ENCODE data around the gene SMS. TPM values are rescaled to one million over a fixed set of nuclear protein-coding genes. Genes with fewer than 3 reads are reported as not detected.

The SMS gene
- total and polyA plus RNA-seq, 2 of the 4 experiments (the other 2 are of a cell fraction): 176 to 230 TPM

DNA sequence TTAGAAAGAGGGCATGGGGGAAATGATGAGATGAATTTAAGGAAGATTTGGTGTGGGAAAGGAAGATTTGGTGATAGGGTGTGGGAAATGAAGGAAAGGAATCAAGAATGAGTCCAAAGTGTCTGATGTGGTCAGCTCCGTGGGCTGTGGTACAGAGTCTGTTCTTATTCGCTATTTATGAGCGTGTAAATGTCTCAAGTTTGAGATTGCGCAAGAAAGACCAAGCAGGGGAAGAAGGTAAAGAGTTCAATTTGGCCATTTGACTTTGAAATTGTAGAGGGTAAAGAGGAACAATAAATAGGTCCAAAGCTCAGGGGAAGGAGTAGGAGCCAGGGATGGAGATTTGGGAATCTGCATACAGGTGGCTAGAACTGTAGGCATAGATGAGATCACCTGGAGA, 11.3 kb upstream of the SMS start:
- Histone ChIP-seq H4K8ac (ENCODE audit: low read depth in 2 of 2, low read length in 2 of 2) (peak overlapping the region; percentile 1 to 32; a peak in 2 of 4 replicates), H3K9me3 (ENCODE audit: control insufficient read depth, insufficient read depth, low read length) (no peaks in the 10 kb centered on the region), H3K18ac (ENCODE audit: low read depth, low read length) (peak overlapping the region; percentile 17; the same call in 1 of the 2 replicates), H3K4me2 (ENCODE audit: low read depth, low read length) (no peak overlapping the region), H4K5ac (ENCODE audit: low read depth, low read length) (no peak overlapping the region), H2BK20ac (ENCODE audit: low read depth, low read length) (peak overlapping the region; percentile 31), H3K79me1 (ENCODE audit: low read depth in 1 of 2, low read length in 2 of 2) (peaks cover 0 to 13% of the 10 kb centered on the region in 2 experiments; a peak in 1 of 4 replicates), H3K9ac (ENCODE audit: low read depth, low read length) (no peak overlapping the region), H3K27ac (ENCODE audit: insufficient read depth, low read length) (no peak overlapping the region), H2AK5ac (ENCODE audit: low read depth, low read length) (peak overlapping the region; percentile 88; the same call in 1 of the 2 replicates), H3K36me3 (ENCODE audit: control insufficient read depth, insufficient read depth, low read length) (no peaks in the 10 kb centered on the region), H3K4ac (ENCODE audit: low read depth, low read length) (peak overlapping the region; percentile 83), H2BK120ac (ENCODE audit: low read depth, low read length) (peak overlapping the region; percentile 93), H2AFZ (replicated peaks; ENCODE audit: low read length, poor library complexity) (no peak overlapping the region), H2BK15ac (ENCODE audit: low read depth, low read length) (peak overlapping the region; percentile 94; the same call in 2 of the 3 replicates), H3K4me1 (ENCODE audit: control insufficient read depth, insufficient read depth, low read length) (peaks cover 10% of the 10 kb centered on the region), H3K14ac (replicated peaks; ENCODE audit: low read depth, low read length) (peak overlapping the region; percentile 78; the same call in 1 of the 2 replicates), H3K27me3 (ENCODE audit: control insufficient read depth, insufficient read depth, low read length) (no peaks in the 10 kb centered on the region), H3K56ac (ENCODE audit: extremely low read depth, insufficient read depth, low read length) (no peak overlapping the region; the same call in 1 of the 2 replicates), H2BK5ac (ENCODE audit: low read depth, low read length, poor library complexity, severe bottlenecking) (peak overlapping the region; percentile 72), H3K4me3 (ENCODE audit: insufficient read depth, low read depth, low read length) (no peak overlapping the region), H3K23ac (ENCODE audit: low read depth, low read length) (no peak overlapping the region), H4K20me1 (ENCODE audit: insufficient read depth, low read length) (no peaks in the 10 kb centered on the region), H4K91ac (ENCODE audit: insufficient read depth, low read depth, low read length) (peak overlapping the region; percentile 77), H3K9me1 (ENCODE audit: insufficient read depth, low read length) (peaks cover 6% of the 10 kb centered on the region), H2AK9ac (replicated peaks; ENCODE audit: low read depth, low read length, poor library complexity) (no peak overlapping the region)
- WGBS, 2 experiments (ENCODE audit: extremely low coverage in 2 of 2, insufficient read length in 1 of 2): 83% methylated on average over 4 of the region's 4 CpGs; no CpG with 5 or more reads in 1 of the 2 experiments
- TF ChIP-seq RFX5 (IDR thresholded peaks at IDR 0.05; ENCODE audit: low read depth, low read length) (no peak), CEBPB (IDR thresholded peaks at IDR 0.05; ENCODE audit: low read depth, low read length) (peak; percentile 95)
- intact Hi-C loops (cut with micrococcal nuclease): no loop called here
- in situ Hi-C loops (cut with MboI; ENCODE audit: low sequenced_read_pairs): no loop called here
- ChIA-PET POLR2A (ENCODE audit: unreplicated experiment) (no interaction called here), CTCF (no interaction called here)
- no TSS peak for BruUV-seq (replicated peaks)
- no peak for ATAC-seq (ENCODE audit: low read depth)
- dilution Hi-C loops (cut with HindIII; ENCODE audit: low sequenced_read_pairs, unreplicated experiment): no loop called here
- no peak for DNase-seq
